Ovary (tissue), 9 donors: Measurements from ENCODE around the gene GNG12. TPM values are rescaled to one million over a fixed set of nuclear protein-coding genes. Genes with fewer than 3 reads are reported as not detected.

ENCODE experiments used
- DNase-seq, 5 donors: peaks; one replicate each; pipeline ENCODE4 v3.0.0-alpha.2; 2019 to 2020
- H3K27ac ChIP-seq, 2 donors: fragments of 200-600 bp; one replicate each; pipeline versions ENCODE4 v1.5.1 to v1.8.0; 2019 to 2022
- H3K27me3 ChIP-seq: fragments of 200-600 bp; one replicate; pipeline ENCODE4 v1.8.0; 2022
- H3K36me3 ChIP-seq: fragments of 200-600 bp; sonication (generic); one replicate; pipeline ENCODE4 v1.5.1; 2019
- H3K4me1 ChIP-seq: one replicate; pipeline ENCODE4 v1.8.1; 2013; ENCODE audit warnings: mild to moderate bottlenecking, moderate library complexity; ENCODE audit not compliant: insufficient read depth
- H3K4me3 ChIP-seq: fragments of 200-600 bp; sonication (generic); one replicate; pipeline ENCODE4 v1.5.1; 2017
- H3K9me3 ChIP-seq, 2 donors: fragments of 200-600 bp in 1 of 2; sonication (generic) in 1 of 2; one replicate each; pipeline versions ENCODE4 v1.5.1 to v1.8.1; 2013 to 2019; ENCODE audit warnings: mild to moderate bottlenecking in 1 of 2, moderate library complexity in 1 of 2
- EP300 ChIP-seq: sonication (generic); formaldehyde crosslinking; IDR thresholded peaks from one replicate; pipeline ENCODE4 v1.6.1; 2017; ENCODE audit warnings: antibody characterized with exemption
- POLR2A ChIP-seq: fragments of 450-650 bp; IDR thresholded peaks from one replicate; pipeline ENCODE4 v1.6.1; 2017; ENCODE audit warnings: antibody characterized with exemption, mild to moderate bottlenecking, moderate library complexity
- WGBS, 3 donors: extraction: QIAGEN DNeasy Blood & Tissue Kit in 1 of 3; methylation state at CpG; one replicate each; pipeline versions ENCODE4 v1.1.5 to v1.1.7; 2013 to 2017; 5-methylcytosine and 5-hydroxymethylcytosine counted together
- intact Hi-C, 4 donors: fragments of 100-400 bp; cut with DNase I; formaldehyde crosslinking; loops; one replicate each; pipeline versions ENCODE4 v1.11.0 to v1.15.1; 2022 to 2023
- polyA plus RNA-seq, 2 donors: library from polyadenylated mRNA; stranded (reverse); fragments of 200-250 nt in 1 of 2; fragments of 350-450 nt in 1 of 2; fragmentation: Illumina TruSeq in 1 of 2; extraction: RNeasy Lipid Tissue Mini Kit (QIAGEN cat#74804) in 1 of 2; gene quantifications; one replicate each; pipeline ENCODE4 v1.2.3, GENCODE V29; 2013 to 2014
- total RNA-seq, 7 donors: library from RNA; depleted of rRNA in 2 of 7; stranded (reverse); fragments of >200 nt in 2 of 7; fragmentation: NEBNext Ultra II Directional in 3 of 7; extraction: Animal tissue kit (Norgen Biotek cat#: 25700) in 3 of 7; gene quantifications; one replicate each; pipeline versions ENCODE4 v1.1.0 to v1.2.4, GENCODE V29; 2016 to 2023
- TF ChIP-seq, protein P1 (sequence below), 3 donors: fragments of 450-650 bp in 2 of 3; fragments of 200-600 bp in 1 of 3; IDR thresholded peaks; one replicate each; pipeline versions ENCODE4 v1.5.1 to v1.8.0; 2016 to 2022; ENCODE audit warnings: antibody characterized with exemption in 3 of 3, mild to moderate bottlenecking in 1 of 3
- donor health status: DM: no; HTN: no; CAD: no; lungs with moderate emphysema.
- donor health status: DM: no; HTN: no; CAD: no.
- donor health status: Bipolar disorder and iron deficiency.
- donor health status: DM: yes; HTN: yes; CAD: no.
- donor health status: DM: no; HTN: no; CAD: no.
- donor health status: DM: yes; HTN: yes; CAD: no.

The GNG12 gene
- total and polyA plus RNA-seq, 9 donors, result 41.0 to 121 (median 68.0) TPM

GRCh38 chr1:67836769-67837168 is 3.5 kb upstream of the GNG12 start:
- H3K9me3 ChIP-seq, result no peaks in the 10 kb centered on the region
- no peak overlapping the region for H3K4me3 ChIP-seq
- no peaks in the 10 kb centered on the region for H3K27me3 ChIP-seq
- DNase-seq, result no peak
- TF ChIP-seq POLR2A, result no peak
- TF ChIP-seq EP300, result no peak
- TF ChIP-seq, protein P1, sequence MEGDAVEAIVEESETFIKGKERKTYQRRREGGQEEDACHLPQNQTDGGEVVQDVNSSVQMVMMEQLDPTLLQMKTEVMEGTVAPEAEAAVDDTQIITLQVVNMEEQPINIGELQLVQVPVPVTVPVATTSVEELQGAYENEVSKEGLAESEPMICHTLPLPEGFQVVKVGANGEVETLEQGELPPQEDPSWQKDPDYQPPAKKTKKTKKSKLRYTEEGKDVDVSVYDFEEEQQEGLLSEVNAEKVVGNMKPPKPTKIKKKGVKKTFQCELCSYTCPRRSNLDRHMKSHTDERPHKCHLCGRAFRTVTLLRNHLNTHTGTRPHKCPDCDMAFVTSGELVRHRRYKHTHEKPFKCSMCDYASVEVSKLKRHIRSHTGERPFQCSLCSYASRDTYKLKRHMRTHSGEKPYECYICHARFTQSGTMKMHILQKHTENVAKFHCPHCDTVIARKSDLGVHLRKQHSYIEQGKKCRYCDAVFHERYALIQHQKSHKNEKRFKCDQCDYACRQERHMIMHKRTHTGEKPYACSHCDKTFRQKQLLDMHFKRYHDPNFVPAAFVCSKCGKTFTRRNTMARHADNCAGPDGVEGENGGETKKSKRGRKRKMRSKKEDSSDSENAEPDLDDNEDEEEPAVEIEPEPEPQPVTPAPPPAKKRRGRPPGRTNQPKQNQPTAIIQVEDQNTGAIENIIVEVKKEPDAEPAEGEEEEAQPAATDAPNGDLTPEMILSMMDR (IDR thresholded peaks at IDR 0.05), result no peak
- intact Hi-C loops, result loop anchor here in 1 of 4 donors (10.0 kb wide), 1 partner anchor 302 kb away; no protein-coding TSS in a partner anchor
- 90 to 100% (median 93%) methylated on average over 2 of the region's 2 CpGs for WGBS, 3 donors
- H3K36me3 ChIP-seq, result no peaks in the 10 kb centered on the region
- H3K27ac ChIP-seq, result no peak overlapping the region
- peaks cover 13% of the 10 kb centered on the region for H3K4me1 ChIP-seq

DNA sequence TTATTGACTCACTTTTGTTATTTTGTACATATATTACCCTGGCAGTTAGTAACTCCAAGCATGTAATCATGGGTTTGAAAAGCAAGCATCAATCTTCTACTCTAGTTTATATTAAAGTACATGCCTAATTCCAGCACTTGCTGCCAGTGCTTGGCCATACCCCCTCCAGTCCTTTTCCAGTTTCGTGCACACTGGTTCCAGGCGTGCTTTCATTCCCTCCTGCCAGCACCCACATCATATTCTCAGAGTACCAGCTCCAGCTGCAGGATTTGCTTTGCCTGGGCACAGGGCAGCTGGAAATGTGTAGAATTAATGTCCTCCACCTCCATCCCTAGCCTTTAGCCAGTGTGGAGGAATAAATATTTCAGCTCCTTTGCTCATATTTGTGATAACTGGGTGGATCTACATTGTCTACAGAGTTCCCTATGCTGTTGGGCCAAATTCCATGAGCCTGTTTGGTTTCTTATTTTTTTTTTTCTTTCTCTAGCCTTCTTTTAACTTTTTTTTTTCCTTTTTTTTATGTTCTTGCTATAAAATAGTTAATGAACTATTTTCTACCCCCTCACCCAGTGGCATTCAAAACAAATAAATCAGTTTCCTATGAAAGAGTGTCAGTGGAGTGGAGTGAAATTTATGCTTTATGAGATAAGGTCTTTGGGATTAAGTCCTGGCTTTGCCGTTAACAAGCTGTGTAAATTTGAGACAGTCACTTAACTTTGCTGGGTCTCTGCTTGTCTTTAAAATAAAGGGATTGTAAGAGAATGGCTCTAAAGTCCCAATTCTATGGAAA is 2.6 kb upstream of the GNG12 start:
- TF ChIP-seq, protein P1 (IDR thresholded peaks at IDR 0.05), result no peak
- no peak for TF ChIP-seq POLR2A
- no peak for TF ChIP-seq EP300
- H3K9me3 ChIP-seq, result no peaks in the 10 kb centered on the region
- intact Hi-C loops, result loop anchor here in 1 of 4 donors (10.0 kb wide), 1 partner anchor 301 kb away; no protein-coding TSS in a partner anchor
- H3K27ac ChIP-seq, result no peak overlapping the region
- no peak for DNase-seq
- 52 to 64% (median 60%) methylated on average over 3 of the region's 3 CpGs for WGBS, 3 donors
- H3K36me3 ChIP-seq, result no peaks in the 10 kb centered on the region
- peaks cover 13% of the 10 kb centered on the region for H3K4me1 ChIP-seq
- H3K27me3 ChIP-seq, result no peaks in the 10 kb centered on the region
- no peak overlapping the region for H3K4me3 ChIP-seq

DNA sequence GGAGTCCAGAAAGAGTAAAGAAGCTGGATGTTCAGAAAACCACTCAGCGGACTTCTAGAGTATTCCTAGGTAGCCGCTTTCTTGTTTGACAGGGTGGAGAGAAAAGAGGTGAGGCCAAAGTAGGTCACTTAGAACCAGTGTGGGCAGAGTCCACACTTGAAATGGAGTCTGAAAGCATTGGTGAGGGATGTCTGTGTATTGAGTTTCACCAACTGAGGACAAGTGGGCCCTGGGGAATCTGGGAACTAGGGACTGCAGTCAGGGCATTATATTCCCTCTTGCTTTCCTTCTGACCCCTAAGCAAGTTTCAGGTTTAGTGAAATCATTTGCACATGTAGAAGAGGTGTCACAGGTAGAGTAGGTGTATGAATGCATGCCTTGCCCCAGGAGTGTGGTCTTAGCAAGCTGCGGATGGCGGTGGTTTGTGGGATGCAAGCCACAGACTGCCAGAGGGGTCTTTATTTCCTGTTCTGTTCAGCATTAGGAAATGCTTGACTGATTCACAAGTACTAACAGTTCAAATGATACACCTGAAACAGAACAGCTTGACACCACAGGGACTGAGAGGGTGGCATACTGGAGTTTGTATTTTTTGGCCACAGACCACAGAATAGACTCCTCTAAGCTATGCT is 1.1 kb upstream of the GNG12 start:
- Histone ChIP-seq H3K27me3 (no peaks in the 10 kb centered on the region), H3K4me1 (peaks cover 11% of the 10 kb centered on the region), H3K27ac (no peak overlapping the region), H3K36me3 (no peaks in the 10 kb centered on the region), H3K4me3 (no peak overlapping the region), H3K9me3 (no peaks in the 10 kb centered on the region)
- intact Hi-C loops, result loop anchor here in 3 of 4 donors (5.0 to 10.0 kb wide), 4 partner anchors 57 to 300 kb away; no protein-coding TSS in a partner anchor
- no peak for DNase-seq
- no peak for TF ChIP-seq POLR2A
- no peak for TF ChIP-seq EP300
- TF ChIP-seq, protein P1 (IDR thresholded peaks at IDR 0.05), result no peak
- WGBS, 3 donors, result 94 to 97% (median 95%) methylated on average over 4 of the region's 4 CpGs

DNA sequence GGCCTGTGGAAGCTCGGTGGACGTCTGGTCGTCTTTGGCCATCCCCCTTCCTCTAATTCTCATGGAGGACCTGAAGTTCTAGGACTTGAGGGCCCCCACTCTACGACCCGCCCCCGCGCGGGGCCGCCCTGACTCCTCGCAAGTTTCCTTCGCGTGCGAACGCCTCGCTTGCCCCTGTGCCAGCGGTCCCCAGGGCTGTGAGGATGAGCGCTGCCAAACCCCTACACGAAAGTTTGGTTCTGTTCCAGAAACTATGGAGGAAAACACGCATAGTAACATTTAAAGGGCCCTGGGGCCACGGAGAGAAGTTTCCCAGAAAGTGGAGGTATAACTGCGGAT is 304 bp upstream of the GNG12 start:
- intact Hi-C loops, result loop anchor here in 3 of 4 donors (5.0 to 10.0 kb wide), 4 partner anchors 56 to 299 kb away; no protein-coding TSS in a partner anchor
- Histone ChIP-seq H3K27me3 (no peaks in the 10 kb centered on the region), H3K9me3 (no peaks in the 10 kb centered on the region), H3K27ac (peak overlapping the region; percentile 65 to 72), H3K4me1 (peaks cover 9% of the 10 kb centered on the region), H3K4me3 (peak overlapping the region; percentile 75), H3K36me3 (no peaks in the 10 kb centered on the region)
- 4 to 5% (median 4%) methylated on average over 20 to 21 of the region's 21 CpGs for WGBS, 3 donors
- TF ChIP-seq POLR2A, result no peak
- TF ChIP-seq, protein P1 (IDR thresholded peaks at IDR 0.05), result no peak
- TF ChIP-seq EP300, result no peak
- DNase-seq, result no peak
